GM21529 (cell line): ENCODE data around the gene DLG1.
A peak's percentile ranks its signal among the peaks of the same experiment; 100 is the strongest.

Experiments
- ATAC-seq: cut with Tn5 transposase; IDR thresholded peaks from one replicate; pipeline ENCODE4 v1.9.1; 2021; ENCODE audit not compliant: unreplicated experiment

The DLG1 gene

GRCh38 chr3:197021729-197022404 is 276.5 kb downstream of the DLG1 start:
- ATAC-seq, result no peak

GRCh38 chr3:197021231-197021630 is 277.2 kb downstream of the DLG1 start:
- ATAC-seq, result no peak

GRCh38 chr3:197019535-197019934 is 278.9 kb downstream of the DLG1 start:
- no peak for ATAC-seq

GRCh38 chr3:197019021-197019420 is 279.4 kb downstream of the DLG1 start:
- no peak for ATAC-seq

- no peak for ATAC-seq
Observed at GRCh38 chr3:197017003-197017402, 281.4 kb downstream of the DLG1 start.

DNA sequence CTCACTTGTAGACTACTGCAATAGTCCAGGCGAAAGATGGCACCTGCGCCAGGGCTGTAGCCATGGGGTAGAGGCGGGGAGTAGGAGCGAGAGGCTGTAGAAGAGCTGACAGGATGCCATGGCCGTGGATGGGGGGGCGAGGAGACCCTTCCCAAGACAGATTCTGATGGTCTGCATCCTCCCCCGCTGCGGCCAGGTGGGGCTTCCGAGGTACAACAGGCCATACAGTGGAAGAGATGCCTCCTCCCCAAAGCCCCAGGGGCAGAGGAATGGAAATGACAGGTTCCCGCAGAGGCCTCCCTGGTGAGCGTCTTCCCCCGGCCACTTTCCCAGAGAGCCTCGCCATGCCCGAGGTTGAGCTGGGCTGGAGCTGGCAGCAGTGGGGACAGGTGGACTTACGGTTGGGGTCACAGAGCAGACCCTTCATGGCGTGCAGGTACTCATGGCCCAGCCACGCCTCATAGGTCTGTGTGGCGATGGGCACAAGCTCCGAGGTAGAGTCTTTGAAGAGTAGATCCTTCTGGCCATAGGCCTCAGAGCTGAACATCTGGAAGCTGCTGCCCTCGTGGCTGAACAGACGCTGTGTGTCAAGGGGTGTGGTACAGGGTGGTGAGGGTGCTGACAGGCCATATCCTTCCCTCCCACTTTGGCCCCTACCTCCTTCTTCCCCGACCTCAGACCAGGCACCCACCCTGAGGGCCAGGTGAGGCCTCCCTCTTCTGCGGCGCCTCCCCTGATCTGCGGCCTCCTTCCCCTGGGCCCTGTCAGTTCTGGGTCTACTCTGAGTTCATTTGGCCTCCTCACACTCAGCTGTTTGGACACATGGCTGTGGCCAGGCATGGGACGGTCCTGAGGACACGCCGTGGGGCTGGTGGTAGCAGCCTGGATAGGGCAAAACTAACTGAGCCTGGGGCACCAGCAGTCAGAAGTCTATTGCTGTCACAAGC is 282.3 kb downstream of the DLG1 start:
- no peak for ATAC-seq

- no peak for ATAC-seq
Observed at GRCh38 chr3:197014942-197015575, 283.4 kb downstream of the DLG1 start.

DNA sequence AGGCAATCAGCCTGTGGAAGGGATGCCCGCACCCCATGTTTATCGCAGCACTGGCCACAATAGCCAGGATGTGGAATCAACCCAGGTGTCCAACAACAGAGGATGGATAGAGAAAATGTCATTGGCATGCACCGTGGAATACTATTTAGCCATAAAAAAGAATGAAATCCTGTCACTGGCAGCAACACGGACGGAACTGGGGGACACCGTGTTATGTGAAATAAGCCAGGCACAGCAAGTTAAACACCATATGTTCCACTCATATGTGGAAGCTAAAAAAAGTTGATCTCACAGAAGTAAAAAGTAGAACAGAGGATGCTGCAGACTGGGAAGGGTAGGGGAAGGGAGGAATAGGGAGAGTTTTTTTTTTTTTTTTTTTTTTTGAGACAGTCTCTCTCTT is 284.4 kb downstream of the DLG1 start:
- ATAC-seq, result no peak

DNA sequence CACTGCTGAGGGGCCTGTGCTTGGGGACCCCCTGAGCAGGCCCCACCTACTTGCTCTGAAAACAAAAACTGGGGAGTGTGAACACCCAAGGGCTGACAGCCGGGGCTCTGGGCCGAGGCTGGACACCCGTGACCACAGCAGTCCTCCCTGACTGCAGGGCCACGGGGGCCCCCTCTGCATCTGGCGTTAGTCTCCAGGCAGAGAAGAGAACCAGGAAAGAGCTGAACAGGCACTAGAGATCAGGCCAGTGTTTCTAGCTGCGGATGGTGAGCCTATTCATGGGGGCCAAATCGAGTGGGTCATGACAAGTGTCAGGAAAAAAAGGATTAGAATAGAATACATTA is 285.9 kb downstream of the DLG1 start:
- ATAC-seq, result no peak

DNA sequence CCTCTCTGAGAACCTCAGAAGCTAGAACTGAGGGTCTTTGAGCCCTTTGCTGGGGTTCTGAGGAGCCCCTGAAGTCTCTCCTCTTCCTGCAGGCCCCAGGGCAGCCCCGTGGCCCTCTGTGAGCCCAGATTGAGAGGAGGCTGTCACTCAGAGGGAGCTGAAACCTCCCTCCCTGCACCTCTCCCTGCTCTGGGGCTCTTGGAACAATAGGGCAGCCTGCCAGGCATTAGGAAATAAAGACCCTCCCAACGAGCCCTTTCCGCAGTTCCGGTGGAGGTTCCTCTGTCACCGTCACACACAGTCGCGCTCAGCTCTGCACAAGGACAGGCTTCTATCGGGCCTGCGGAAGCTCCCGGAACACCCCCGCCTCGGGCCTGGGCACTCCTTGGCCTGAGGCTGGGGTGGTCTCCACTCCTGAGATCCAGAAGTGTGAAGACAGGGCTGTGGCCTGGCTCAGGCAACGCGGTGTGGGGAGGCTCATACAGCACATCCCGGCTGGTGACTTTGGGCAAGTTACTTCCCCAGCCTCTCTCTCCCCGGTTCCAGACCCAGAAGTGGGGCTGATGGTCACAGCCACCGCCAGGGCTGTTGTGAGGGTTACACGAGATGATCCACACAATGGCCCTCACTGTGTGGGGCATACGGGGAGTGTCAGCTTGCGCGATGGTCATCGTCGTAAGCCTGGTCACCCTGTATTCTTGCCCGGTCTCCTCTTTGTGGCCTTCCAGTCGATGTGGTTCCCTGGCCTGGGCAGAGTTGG is 286.5 kb downstream of the DLG1 start:
- ATAC-seq, result no peak

DNA sequence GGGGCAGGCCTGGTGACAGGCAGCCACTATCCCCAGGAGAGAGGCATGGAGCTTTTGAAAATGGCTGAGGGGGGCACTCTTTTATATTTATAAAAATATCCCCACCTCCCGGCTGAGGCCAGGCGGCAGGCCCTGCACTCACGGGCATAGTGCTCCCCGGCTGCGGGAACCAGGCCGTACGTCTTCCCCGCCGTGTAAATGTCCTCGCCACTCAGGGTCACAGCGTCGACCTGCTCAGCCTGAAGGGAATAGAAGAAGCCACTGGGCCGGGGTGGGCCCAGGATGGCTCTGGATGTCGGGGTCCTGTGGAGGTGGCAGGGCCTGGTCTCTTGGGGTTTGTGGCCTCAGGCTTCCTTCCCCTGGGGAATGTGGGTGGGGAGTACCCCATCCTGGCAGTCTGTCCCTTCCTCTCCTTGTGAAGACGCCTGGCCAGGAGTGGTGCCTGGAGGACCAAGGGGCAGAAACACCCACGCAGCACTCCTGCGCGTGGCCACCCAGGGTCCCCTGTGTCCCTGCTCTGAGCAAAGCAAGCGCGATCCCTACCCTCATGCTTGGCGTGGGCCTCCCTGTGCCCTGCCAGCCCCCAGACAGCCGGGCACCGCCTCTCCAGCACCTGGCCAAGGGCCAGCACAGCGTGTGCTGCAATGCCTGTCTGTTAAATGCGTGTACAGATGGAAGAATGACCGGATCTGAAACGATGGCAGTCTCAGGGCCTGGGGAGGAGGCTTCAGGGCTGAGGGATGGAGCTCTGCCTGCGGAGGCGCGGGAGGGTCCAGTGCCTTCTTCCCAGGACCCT is 287.7 kb downstream of the DLG1 start:
- no peak for ATAC-seq

GRCh38 chr3:197009532-197010019 is 288.8 kb downstream of the DLG1 start:
- no peak for ATAC-seq

- ATAC-seq, result no peak
Observed at GRCh38 chr3:197008436-197009209, 289.8 kb downstream of the DLG1 start.

GRCh38 chr3:197007953-197008352 is 290.5 kb downstream of the DLG1 start:
- ATAC-seq, result no peak

GRCh38 chr3:197007296-197007940 is 291.0 kb downstream of the DLG1 start:
- no peak for ATAC-seq

DNA sequence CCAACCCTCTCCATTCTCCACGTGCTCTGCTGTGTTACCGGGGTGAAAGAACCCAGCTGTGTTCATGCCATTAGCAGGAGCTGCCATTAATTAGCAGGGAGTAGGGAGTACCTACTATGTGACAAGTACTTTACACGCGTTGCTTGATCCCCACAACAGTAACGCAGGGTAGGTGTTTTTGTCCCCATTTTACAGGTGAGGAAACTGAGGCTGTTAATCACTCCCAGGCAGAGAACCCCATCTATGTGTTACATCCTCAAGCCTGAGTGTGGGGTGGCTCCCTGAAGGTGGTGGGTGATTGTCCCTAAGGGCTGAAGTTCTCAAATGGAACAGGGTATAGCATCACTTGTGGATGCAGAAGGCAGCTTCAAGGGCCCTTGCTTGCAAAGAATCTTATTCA is 291.6 kb downstream of the DLG1 start:
- no peak for ATAC-seq

DNA sequence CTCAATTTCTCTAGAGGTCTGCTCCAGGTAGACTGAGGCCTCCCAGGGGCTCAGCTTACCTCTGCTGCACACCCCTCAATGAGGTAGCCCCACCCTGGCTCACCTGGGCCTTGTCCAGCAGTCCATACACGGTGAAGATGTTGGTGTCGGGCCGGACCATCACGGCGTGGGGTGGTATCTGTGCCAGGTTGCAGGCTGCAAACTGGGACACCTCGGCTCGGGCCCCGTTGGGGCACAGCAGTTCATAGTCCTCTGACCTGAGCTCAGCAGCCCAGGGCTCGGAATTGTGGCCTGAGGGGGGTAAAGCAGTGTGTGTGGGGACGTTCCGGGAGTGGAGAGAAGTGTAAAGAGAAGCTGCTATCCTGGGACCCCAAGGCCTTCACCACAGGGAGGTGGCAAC is 292.0 kb downstream of the DLG1 start:
- no peak for ATAC-seq

- ATAC-seq, result peak; percentile 17
Observed at GRCh38 chr3:197003461-197004385, 294.7 kb downstream of the DLG1 start.
